GM19372 (cell line): ENCODE measurements around the gene MTRF1L.
A peak's percentile ranks its signal among the peaks of the same experiment; 100 is the strongest.
"Not testable (repeated sequence)": the region's sequence is repeated elsewhere in the genome, so short reads cannot be mapped to it uniquely, and the experiment has no call there.

ENCODE experiments used
- ATAC-seq: cut with Tn5 transposase; IDR thresholded peaks from one replicate; pipeline ENCODE4 v1.9.1; 2021; ENCODE audit warnings: mild to moderate bottlenecking, low read depth, moderate library complexity; ENCODE audit not compliant: unreplicated experiment

MTRF1L gene

GRCh38 chr6:152975204-152975915, 27.1 kb downstream of the MTRF1L start:
- peak; percentile 59 for ATAC-seq

DNA sequence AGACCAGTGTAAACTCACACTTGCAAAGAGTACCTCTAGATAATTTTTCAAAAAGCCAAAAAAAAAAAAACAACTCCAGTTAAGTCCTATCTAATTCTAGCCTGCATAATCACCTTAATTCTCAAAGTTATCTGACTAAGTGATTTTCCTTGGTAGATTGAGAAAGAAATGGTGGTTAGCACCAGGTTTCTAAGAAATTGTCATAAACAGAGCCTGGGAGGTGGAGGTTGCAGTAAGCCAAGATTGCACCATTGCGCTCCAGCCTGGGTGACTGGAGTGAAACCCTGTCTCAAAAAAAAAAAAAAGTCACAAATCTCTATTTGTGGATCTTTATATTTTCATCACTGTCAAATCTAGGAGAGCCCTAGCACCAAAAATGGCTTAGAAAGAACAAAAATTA, 28.6 kb downstream of the MTRF1L start:
- no peak for ATAC-seq

DNA sequence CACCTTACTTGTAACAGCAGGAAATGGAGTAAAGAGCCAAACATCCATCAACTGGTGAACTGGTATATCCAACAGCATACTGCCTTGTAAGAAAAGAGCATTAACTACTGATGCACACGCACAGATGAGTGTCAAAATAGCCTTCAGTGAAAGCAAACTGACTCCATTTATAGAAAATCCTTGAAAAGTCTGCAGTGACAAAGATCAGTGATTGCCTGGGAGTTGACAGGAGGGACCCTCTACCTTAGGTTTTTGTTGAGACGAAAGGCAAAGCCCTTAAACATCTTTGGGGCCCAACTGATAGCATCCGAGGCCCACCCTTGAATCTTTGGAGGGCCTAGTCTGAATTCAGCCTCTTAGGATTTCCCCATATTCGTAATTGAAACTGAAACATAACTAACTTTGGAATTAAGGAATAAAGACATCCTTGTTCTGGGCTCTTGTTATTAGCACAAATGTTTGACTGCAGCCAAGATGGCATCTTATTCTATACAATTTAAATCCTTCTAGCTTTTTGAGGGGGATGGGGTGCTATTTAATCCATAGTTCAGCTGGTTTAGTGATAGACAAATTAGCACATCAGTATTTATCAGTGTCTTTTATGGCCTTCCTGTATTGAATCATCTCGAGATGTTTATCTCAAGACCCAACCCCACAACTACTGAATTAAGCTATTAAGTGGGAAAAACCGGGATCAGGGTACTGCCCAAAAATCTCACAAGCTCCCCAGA, 32.7 kb downstream of the MTRF1L start:
- ATAC-seq = no peak

DNA sequence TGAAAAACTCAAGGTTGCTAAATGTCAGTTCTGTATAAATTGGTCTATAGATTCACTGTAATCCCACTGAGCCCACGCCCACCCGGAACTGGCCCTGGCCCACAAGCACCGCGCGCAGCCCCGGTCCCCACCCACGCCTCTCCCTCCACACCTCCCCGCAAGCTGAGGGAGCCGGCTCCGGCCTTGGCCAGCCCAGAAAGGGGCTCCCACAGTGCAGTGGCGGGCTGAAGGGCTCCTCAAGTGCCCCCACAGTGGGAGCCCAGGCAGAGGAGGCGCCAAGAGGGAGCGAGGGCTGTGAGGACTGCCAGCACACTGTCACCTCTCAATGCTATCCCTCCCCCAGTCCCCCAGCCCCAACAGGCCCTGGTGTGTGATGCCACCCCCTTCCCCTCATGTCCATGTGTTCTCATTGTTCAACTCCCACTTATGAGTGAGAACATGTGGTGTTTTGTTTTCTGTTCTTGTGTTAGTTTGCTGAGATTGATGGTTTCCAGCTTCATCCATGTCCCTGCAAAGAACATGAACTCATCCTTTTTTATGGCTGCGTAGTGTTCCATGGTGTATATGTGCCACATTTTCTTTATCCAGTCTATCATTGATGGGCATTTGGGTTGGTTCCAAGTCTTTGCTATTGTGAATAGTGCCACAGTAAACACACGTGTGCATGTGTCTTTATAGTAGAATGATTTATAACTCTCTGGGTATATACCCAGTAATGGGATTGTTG, 36.2 kb downstream of the MTRF1L start:
- ATAC-seq = not testable (repeated sequence)

- no peak for ATAC-seq
Measured at GRCh38 chr6:152959333-152959732, 43.2 kb downstream of the MTRF1L start.

- no peak for ATAC-seq
Measured at GRCh38 chr6:152957796-152958195, 44.7 kb downstream of the MTRF1L start.

DNA sequence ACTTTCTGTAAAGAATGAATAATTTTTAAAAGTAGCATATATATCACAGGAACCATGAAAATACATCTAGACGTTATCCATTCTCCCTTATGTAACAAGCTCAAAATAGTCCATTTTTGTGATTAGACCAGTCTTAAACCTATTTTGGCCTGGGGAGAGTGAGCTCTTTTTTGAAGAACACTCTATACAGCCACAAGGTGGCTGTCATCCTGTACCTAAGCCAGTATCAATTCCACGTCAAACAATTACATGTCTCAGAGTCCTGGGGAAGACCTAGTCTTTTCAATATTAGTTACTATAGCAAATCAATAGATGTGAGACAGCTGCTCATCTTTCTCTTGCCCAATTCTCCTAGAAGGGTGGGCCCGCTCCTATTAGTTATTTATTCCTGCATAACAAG, 48.1 kb downstream of the MTRF1L start:
- ATAC-seq = no peak

DNA sequence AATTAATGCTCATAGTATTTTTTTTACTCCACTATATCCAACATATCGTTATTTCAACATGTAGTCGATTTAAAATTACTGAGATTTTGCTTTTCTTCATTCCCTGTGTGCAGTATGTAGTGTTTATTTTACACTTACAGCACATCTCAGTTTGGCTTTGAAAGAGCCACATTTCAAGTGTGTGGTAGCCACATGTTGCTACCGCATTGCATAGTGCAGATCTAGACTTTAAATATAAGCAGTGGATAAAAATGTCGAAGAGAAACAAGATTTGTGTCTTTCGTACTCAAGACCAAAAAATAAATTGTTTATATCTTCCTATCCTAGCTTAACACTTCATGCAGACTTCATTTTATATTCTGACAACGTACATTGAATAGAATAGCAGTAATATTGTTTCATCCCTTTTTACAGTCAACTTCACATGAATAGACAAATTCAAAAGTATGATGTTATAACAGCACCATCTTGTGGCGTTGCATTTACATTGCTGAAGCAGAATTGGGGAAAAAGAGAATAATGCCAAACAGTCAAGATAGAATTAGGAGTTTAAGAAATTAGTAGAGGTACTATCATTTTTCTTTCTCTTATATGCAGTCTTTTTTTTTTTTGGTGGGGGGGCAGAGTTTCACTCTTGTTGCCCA, 49.5 kb downstream of the MTRF1L start:
- no peak for ATAC-seq

DNA sequence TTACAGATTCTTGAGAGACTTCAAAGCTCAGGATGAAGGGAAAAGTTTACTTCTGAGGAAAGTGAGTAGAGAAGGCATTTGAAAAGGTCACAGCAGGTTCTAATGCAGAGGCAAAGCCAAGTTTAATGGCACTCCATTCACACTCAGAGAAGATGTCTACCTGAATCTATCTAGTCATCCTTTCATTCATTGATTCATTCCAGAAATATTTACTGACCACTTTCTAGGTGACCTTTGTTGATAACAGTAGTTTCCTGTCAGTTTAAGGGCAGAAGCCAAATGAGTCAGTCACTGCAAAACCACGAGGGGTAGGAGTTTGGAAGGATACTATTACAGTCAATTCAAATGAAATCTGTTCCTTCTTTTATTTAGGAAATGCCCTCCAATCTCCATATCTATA, 50.5 kb downstream of the MTRF1L start:
- no peak for ATAC-seq

GRCh38 chr6:152950240-152950639, 52.3 kb downstream of the MTRF1L start:
- no peak for ATAC-seq

DNA sequence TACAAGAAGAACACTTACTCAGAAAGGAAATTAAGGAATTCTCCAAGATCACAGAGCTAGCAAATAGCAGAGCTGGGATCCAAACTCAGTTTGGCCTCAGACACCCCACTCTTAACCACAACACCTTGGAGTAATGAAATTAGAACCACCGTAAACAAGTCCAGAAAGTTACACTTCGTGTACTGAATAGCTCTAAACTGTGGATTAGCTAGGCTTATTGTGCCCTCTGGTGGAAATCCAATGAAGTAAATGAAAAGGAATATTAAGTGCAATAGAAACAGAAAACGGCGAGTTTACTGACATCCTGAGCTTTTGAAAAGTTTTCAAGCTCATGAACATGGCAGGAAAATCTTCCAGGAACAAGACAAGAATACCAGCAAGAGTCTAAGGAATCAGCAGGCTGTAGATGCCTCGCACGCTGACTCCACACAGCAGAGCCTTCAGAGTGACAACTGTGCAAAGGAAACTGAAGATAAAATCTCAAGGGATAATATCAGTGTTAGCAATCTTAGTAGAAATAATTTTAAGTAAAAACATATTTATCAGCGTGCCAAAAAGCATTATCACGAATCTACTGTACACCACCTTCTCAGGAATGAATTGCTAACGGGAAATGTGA, 54.2 kb downstream of the MTRF1L start:
- ATAC-seq = peak; percentile 75

- no peak for ATAC-seq
Measured at GRCh38 chr6:152946995-152947394, 55.5 kb downstream of the MTRF1L start.

- no peak for ATAC-seq
Measured at GRCh38 chr6:152946484-152946883, 56.0 kb downstream of the MTRF1L start.

- no peak for ATAC-seq
Measured at GRCh38 chr6:152943260-152943897, 59.1 kb downstream of the MTRF1L start.

DNA sequence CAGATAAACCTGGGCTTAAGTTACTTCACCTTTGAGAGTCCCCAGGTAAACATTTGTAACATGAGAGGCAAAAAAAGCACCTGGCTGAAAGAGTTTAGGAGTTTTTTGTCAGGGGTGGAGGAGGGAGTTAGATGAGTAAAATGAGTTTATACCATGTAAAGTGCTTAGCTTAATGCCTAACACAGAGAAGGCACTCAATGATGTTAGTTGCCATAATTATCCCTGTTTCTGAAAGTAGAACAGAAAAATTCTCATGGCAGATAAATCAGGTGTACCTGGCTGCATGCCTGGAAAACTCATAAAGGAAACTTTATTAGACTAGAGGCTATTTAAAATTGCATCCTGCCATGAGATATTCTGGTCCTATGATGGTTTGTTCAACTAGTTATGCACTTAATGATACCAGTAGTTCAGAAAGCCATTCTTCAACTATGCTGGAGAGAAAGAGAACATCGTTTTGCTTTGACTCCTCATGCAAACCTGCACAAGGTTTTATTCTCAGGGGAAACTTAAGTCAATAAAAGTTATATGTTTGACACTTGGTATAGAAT, 60.1 kb downstream of the MTRF1L start:
- no peak for ATAC-seq

- no peak for ATAC-seq
Measured at GRCh38 chr6:152941746-152942145, 60.8 kb downstream of the MTRF1L start.
